IPS-NIHi7 (cell line): ENCODE data around the gene WHRN.

ENCODE experiments used
- DNase-seq: peaks from one replicate; pipeline ENCODE4 v3.0.0; 2012; ENCODE audit warnings: mixed read lengths; ENCODE audit errors: extremely low spot score

Gene WHRN

GRCh38 chr9:114492991-114493390 is 12.3 kb downstream of the WHRN start:
- no peak for DNase-seq

- no peak for DNase-seq
These were observed 13.8 kb downstream of the WHRN start for GRCh38 chr9:114491430-114492003.

DNA sequence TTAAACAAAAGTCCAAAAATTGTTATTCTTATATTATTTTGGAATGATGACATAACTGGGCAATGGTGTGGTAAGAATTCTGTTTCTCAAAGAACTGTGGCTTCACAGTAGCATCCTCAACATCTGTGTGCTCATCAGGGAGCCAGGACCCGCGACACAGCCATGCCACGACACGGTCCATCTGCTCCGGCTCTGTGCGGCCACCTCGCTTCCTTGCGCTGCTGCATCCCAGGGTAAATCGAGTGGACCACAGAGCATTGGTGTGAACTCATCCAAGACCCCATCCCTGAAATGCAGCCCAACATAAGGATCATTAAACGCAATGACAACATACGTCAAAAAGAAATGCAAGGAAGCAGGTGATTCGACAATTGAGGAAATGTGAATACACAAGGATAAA is 15.3 kb downstream of the WHRN start:
- no peak for DNase-seq

GRCh38 chr9:114488398-114489129 is 16.7 kb downstream of the WHRN start:
- DNase-seq: no peak

- peak; percentile 89 for DNase-seq
These were observed 17.5 kb downstream of the WHRN start for GRCh38 chr9:114487607-114488300.

DNA sequence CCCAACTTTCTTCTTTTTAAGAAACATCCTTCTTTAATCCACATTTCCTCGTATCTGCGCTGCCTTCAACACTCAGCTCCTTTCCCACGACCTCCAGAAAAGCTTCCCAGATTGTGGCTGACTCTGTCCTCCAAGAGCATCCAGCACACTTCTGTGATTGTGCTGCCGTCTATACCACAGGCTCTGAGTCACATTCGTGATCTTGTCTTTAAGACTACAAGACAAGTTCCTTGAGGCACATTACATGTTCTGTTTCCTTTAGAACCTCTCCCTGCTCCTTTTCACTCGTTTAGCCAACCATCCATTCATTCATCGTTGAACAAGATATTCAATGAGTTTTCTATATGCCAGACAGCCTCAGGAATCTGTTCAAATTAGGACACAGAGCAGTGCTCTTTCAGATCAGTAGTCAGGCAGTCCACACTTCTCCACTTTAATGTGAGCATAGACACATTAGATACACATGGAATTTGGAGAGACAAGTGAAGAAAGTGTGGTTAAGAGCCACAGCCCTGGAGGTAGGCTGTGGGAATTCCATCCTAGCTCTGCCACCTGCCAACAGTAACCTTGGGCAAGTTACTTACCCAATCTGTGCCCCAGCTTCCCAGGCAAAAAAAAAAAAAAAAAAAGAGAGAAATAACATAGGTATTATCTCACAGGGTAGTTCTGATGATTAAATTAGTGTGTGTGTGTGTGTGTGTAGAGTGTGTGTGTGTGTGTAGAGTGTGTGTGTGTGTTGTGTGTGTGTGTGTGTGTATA is 18.9 kb downstream of the WHRN start:
- no peak for DNase-seq

DNA sequence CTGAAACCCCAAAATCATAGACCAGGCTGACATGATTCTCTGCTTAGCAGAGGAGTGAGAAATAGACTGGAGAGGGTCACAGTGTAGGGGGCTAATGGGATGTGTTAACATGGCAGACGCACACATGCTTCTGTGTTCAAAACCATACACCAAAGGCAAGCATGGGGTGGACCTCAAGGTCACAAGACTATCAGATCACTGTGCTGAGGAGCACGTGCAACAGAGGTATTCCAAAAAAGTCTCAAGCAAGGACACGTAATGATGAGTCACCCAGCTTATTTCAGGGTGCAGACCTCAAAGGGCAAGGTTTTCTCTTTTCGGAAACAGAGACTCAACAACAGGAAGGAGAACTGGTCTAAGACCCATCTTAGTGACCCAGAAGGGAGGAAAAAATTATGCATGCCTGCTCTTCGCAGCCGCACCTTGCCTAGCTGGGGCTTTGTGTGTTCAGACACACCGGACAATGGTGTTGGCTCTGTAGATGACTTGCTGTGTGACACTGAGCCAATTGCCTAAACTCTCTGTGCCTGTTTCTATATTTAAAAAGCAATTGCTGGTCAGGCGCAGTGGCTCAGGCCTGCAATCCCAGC is 20.3 kb downstream of the WHRN start:
- no peak for DNase-seq

DNA sequence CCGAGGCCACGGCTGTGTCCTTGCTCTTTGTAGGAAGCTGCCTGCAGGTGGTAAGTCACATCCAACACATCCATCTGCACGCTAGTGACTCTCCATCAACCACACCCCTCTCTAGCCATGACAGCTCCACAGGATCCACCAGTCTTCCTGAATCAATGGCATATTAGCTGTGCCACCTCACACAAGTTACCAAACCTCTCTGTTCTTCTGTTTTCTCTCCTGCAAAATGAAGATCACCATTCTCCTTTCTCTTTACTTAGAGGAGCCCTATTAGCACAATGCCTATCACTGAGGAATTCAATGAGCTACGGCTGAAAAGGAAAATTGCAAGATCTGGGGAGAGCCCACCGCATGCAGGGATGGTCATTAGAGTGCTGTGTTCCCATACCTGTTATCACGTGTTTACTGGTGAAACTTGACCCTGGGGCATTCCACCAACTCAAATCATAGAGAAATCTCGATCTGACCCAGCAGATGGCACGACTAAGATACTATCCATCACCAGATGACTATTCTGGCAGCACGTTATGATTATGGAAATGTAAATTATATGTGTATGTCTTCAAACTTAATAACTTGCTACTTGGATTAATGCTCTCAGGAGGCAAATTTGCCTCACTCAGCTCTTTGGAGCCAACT is 20.9 kb downstream of the WHRN start:
- DNase-seq: no peak

DNA sequence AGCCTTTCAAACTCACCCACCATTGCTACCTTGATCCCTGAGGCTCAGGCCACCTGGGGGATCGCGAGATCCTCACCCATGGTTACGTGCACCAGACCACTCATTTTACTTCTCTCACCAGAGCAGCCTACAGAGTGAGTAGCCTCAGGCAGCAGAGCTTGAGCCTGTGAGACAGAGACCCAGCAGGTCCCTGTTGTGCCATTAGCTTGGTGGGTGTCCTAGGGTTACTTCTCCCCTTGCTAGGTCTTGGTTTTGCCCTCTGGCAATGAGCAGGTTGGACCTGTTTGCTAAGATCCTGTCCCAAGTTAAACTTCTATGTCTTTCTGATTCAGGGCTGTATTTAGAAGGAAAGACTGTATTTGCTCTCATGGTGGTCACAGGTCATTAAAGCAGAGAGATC is 21.8 kb downstream of the WHRN start:
- no peak for DNase-seq

DNA sequence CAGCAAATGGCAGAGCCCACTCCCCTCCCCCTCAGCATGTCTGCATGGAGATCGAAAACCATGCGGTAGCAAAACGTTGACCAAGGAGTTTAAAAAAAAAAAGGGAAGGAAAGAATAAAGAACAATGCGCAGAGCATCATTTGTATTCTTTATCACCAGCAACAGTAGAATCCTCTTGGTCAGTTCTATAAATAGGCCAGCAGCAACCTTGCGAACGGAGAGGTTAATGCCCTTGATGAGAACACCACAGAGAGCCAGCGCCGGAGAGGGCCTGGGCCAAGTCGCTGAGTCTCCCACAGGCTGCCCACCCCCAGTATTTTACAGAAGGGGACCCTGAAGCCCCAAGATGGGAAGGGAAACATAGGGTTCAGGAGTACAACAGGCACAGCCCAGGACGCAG is 22.7 kb downstream of the WHRN start:
- no peak for DNase-seq

DNA sequence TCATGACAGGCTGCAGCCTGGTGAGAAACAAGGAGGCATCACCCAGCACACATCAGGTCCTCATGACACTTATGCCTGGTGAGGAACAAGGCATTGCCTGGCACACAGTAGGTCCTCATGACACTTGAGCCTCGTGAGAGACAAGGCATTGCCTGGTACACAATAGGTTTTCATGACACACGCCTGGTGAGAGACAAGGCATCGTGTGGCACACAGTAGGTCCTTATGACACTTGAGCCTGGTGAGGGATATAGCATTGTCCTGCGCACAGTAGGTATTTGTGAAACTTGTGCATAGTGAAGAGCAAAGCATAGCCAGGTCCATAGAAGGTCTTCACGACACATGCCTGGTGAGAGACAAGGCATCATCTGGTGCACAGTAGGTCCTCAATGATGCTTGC is 23.5 kb downstream of the WHRN start:
- DNase-seq: no peak

GRCh38 chr9:114480746-114481435 is 24.4 kb downstream of the WHRN start:
- DNase-seq: no peak

DNA sequence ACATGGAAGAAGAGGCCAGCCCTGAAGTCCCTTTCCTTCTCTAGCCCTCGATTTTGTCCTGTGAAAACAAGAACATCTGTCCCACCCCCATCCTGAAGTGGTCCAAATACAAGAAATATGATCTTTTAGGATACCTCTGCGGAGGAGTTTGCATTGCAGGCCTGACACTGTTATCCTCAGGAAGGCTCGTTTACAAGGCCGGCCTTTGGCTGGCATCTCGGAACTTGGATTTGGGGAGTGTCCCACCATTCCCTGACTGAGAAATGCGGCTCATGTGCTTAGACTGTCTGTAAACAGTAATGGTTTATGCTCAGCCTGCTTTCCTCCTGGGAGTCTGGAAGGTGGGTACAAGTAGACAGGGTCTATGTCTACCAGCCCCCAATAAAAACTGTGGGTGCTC is 26.4 kb downstream of the WHRN start:
- DNase-seq: no peak

- no peak for DNase-seq
These were observed 26.8 kb downstream of the WHRN start for GRCh38 chr9:114478459-114478858.

GRCh38 chr9:114477642-114478041 is 27.6 kb downstream of the WHRN start:
- DNase-seq: no peak

GRCh38 chr9:114476891-114477469 is 28.3 kb downstream of the WHRN start:
- no peak for DNase-seq

GRCh38 chr9:114475412-114476135 is 29.7 kb downstream of the WHRN start:
- no peak for DNase-seq

DNA sequence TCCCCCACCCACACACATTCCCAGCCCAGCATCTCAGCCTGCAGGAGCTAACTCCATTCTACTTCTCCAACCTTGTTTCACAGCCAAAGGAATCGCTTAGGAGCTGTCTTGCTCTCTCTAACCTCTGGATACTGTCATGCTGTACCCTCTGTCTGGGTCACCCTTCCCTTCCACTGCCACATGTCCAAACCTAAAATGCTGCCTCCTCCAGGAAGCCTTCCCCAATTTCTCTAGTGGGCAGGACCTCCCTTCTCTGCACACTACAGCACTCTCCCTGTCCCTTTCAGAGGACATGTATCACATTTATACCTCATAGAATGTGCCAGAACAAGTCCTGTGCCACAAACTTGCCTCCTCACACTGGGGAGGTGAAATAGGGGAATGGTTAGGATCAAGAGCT is 30.8 kb downstream of the WHRN start:
- no peak for DNase-seq

DNA sequence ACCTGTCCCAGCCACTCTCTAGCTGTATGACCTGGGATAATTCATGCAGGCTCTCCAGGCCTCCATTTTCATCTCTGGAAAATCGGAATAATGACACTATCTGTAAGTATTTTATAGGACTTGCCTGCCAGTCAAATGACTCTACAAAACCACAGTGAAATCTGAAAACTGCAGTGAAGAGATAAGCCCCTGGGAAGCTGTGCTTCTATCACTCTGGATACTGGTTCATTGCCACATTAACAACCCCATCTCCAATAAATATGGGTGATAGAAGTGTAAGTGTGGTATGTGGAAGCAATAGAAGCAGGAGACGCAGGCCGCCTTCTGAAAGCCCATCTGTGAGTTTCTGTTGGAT is 31.8 kb downstream of the WHRN start:
- no peak for DNase-seq
